ENCODE measurements around the gene LAPTM4A. TPM values are rescaled to one million over a fixed set of nuclear protein-coding genes. Genes with fewer than 3 reads are reported as not detected.

LAPTM4A gene
- total and polyA plus RNA-seq, 10 donors, result 54.9 to 158 (median 113) TPM

- no peak for DNase-seq
- H3K27ac ChIP-seq, result peak overlapping the region in 5 of 8 donors; percentile 9 to 53 (median 47)
- 67 to 81% (median 69%) methylated on average over 4 of the region's 4 CpGs for WGBS, 5 donors
- H3K36me3 ChIP-seq, result peaks cover 0 to 100% (median 87%) of the 10 kb centered on the region in 6 donors
- peaks cover 0 to 46% (median 12%) of the 10 kb centered on the region in 6 donors for H3K4me1 ChIP-seq
- intact Hi-C loops (cut with DNase I; ENCODE audit: low total_unique reads), result no loop called here
- TF ChIP-seq POLR2AphosphoS5 (IDR thresholded peaks at IDR 0.05) (peak in 1 of 3 donors; percentile 22), POLR2A (IDR thresholded peaks at IDR 0.05) (no peak)
- no peaks in the 10 kb centered on the region for H3K9me3 ChIP-seq
- H3K27me3 ChIP-seq (replicated peaks in 1 of 7), result no peaks in the 10 kb centered on the region
- no peak overlapping the region for H3K4me3 ChIP-seq
Measured at GRCh38 chr2:20035955-20036666, 15.3 kb downstream of the LAPTM4A start.

DNA sequence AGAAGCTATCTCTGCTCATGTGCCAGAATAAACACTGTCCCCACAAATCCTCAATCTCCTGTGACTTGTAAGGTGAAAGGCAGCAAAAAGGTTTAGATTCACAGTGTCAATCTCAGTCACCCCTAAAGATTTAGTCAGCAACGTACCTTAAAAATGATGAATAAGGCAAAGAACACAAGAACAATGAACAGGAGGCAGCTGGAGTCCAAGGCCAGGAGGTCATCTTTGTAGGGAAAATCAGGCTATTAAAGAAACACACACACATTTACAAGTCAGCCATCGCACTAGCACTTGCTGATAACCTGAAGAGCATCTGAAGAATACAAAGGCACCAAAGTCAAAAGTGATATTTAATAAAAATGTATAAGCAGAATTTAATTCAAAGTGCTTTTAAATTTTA lies 16.6 kb downstream of the LAPTM4A start:
- Histone ChIP-seq H3K4me3 (no peak overlapping the region), H3K27me3 (replicated peaks in 1 of 7) (no peaks in the 10 kb centered on the region), H3K9me3 (peaks cover 0 to 5% (median 0%) of the 10 kb centered on the region in 8 donors), H3K36me3 (peaks cover 0 to 100% (median 89%) of the 10 kb centered on the region in 6 donors), H3K4me1 (peaks cover 0 to 42% (median 12%) of the 10 kb centered on the region in 6 donors), H3K27ac (peak overlapping the region in 1 of 8 donors; percentile 0)
- TF ChIP-seq CTCF (IDR thresholded peaks at IDR 0.05 in 8 of 11, conservative IDR thresholded peaks at IDR 0.05 in 3 of 11) (no peak), POLR2A (IDR thresholded peaks at IDR 0.05) (no peak), POLR2AphosphoS5 (IDR thresholded peaks at IDR 0.05) (no peak)
- intact Hi-C loops (cut with DNase I; ENCODE audit: low total_unique reads), result no loop called here
- 67 to 85% (median 82%) methylated on average over 2 of the region's 2 CpGs for WGBS, 5 donors
- no peak for DNase-seq

GRCh38 chr2:20034218-20034617 lies 17.2 kb downstream of the LAPTM4A start:
- no peak for TF ChIP-seq POLR2A (IDR thresholded peaks at IDR 0.05)
- TF ChIP-seq CTCF (IDR thresholded peaks at IDR 0.05 in 8 of 11, conservative IDR thresholded peaks at IDR 0.05 in 3 of 11), result no peak
- no peak for TF ChIP-seq POLR2AphosphoS5 (IDR thresholded peaks at IDR 0.05)
- H3K9me3 ChIP-seq, result peaks cover 0 to 10% (median 0%) of the 10 kb centered on the region in 8 donors
- H3K4me1 ChIP-seq, result peaks cover 0 to 42% (median 12%) of the 10 kb centered on the region in 6 donors
- peaks cover 0 to 100% (median 89%) of the 10 kb centered on the region in 6 donors for H3K36me3 ChIP-seq
- no peak for DNase-seq
- no peak overlapping the region for H3K4me3 ChIP-seq
- intact Hi-C loops (cut with DNase I; ENCODE audit: low total_unique reads), result no loop called here
- peak overlapping the region in 1 of 8 donors; percentile 0 for H3K27ac ChIP-seq
- no peaks in the 10 kb centered on the region for H3K27me3 ChIP-seq (replicated peaks in 1 of 7)
- 86 to 97% (median 92%) methylated on average over 4 of the region's 4 CpGs for WGBS, 5 donors

- WGBS, 5 donors, result 85 to 96% (median 91%) methylated on average over 3 of the region's 3 CpGs
- no peak for TF ChIP-seq POLR2AphosphoS5 (IDR thresholded peaks at IDR 0.05)
- no peak for TF ChIP-seq POLR2A (IDR thresholded peaks at IDR 0.05)
- no peak for TF ChIP-seq CTCF (IDR thresholded peaks at IDR 0.05 in 8 of 11, conservative IDR thresholded peaks at IDR 0.05 in 3 of 11)
- no peak for DNase-seq
- H3K27me3 ChIP-seq (replicated peaks in 1 of 7), result no peaks in the 10 kb centered on the region
- peaks cover 0 to 35% (median 11%) of the 10 kb centered on the region in 6 donors for H3K4me1 ChIP-seq
- H3K9me3 ChIP-seq, result peaks cover 0 to 11% (median 3%) of the 10 kb centered on the region in 8 donors
- H3K36me3 ChIP-seq, result peaks cover 0 to 100% (median 90%) of the 10 kb centered on the region in 6 donors
- H3K27ac ChIP-seq, result no peak overlapping the region
- intact Hi-C loops (cut with DNase I; ENCODE audit: low total_unique reads), result no loop called here
- no peak overlapping the region for H3K4me3 ChIP-seq
Measured at GRCh38 chr2:20033322-20033721, 18.1 kb downstream of the LAPTM4A start.

All from spleen (tissue), 11 donors.